Muscle layer of colon (tissue), 2 donors: ENCODE data around the gene NPAS2.

ENCODE experiments used
- H3K27ac ChIP-seq: one replicate; pipeline ENCODE4 v1.7.0; 2013; ENCODE audit warnings: low read depth, mild to moderate bottlenecking, low read length, moderate library complexity
- H3K27me3 ChIP-seq, 2 donors: one replicate each; pipeline ENCODE4 v1.7.0; 2013; ENCODE audit warnings: low read length in 2 of 2, mild to moderate bottlenecking in 2 of 2; ENCODE audit not compliant: insufficient read depth in 2 of 2, control insufficient read depth in 1 of 2
- H3K36me3 ChIP-seq: one replicate; pipeline ENCODE4 v1.7.0; 2013; ENCODE audit warnings: mild to moderate bottlenecking, low read length; ENCODE audit not compliant: insufficient read depth
- H3K4me1 ChIP-seq: one replicate; pipeline ENCODE4 v1.7.0; 2013; ENCODE audit warnings: mild to moderate bottlenecking, low read length; ENCODE audit not compliant: insufficient read depth
- H3K4me3 ChIP-seq, 2 donors: one replicate each; pipeline ENCODE4 v1.7.0; 2013; ENCODE audit warnings: low read length in 2 of 2, low read depth in 1 of 2, mild to moderate bottlenecking in 1 of 2, moderate library complexity in 1 of 2
- H3K9ac ChIP-seq: one replicate; pipeline ENCODE4 v1.7.0; 2013; ENCODE audit warnings: low read length
- H3K9me3 ChIP-seq: one replicate; pipeline ENCODE4 v1.7.0; 2013; ENCODE audit warnings: mild to moderate bottlenecking, low read length
- donor health status: abdominal sarcoma.
- donor health status: Adenocarcinoma of cecum.

The NPAS2 gene

DNA sequence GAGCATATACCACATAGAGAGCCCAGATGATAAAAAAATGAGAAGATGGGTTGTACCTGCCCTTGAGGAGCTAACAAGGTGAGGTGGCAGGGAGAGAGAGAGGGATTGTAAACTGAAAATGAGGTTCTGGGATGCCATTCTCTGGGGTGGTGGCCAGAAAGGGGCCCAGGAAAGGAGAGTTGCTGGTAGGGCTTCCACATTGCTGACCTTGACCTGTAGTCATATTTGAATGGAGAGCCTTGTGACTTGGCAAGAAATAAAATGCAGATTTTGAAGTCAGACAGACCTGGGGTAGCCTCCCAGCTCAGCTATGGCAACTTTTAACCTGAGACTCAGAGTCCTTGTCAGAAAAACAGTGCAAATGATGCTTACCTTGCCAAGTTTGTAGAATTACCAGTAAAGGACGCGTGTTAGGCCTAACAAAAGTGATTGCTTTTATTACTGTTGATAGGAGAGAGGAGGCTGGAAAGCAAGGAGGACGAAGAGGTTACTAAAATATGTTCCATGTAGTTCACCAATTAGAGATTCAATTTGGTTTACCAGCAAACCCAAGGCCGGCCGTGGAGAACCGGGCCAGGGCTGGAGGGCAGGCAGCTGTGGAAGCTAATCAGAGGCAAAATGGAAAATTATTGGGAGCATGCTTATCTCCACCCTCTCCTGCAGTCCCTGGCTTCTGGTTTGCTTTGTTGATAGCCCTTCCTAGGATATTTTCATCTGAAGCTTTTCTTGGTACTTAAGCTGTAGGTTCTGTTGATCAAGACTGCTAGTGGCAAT is 3.9 kb downstream of the NPAS2 start:
- Histone ChIP-seq H3K27me3 (no peaks in the 10 kb centered on the region), H3K9me3 (no peaks in the 10 kb centered on the region), H3K27ac (no peak overlapping the region), H3K4me3 (no peak overlapping the region), H3K9ac (no peak overlapping the region), H3K36me3 (no peaks in the 10 kb centered on the region), H3K4me1 (peaks cover 5% of the 10 kb centered on the region)

DNA sequence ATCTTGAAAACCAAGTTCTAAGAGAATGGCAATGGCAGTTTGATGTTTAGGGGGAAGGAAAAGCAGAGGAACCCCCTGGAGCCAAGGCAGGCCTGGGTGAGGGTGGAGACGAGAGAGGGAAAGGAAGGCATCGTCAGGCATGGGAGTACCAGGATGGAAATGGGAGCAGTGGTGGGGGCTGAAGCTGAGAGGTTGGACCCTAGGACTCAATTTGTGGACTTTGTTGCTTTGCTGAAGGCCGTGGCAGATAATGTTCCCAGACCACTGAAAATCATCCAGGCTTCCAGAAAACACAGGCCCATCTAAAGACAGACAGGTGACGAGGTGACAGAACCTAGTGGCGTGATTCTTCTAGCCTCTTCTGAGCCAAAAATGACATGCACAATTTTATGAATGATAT is 4.9 kb downstream of the NPAS2 start:
- H3K9ac ChIP-seq = no peak overlapping the region
- no peaks in the 10 kb centered on the region for H3K9me3 ChIP-seq
- no peak overlapping the region for H3K27ac ChIP-seq
- H3K4me3 ChIP-seq = no peak overlapping the region
- no peaks in the 10 kb centered on the region for H3K27me3 ChIP-seq
- H3K4me1 ChIP-seq = peaks cover 5% of the 10 kb centered on the region
- H3K36me3 ChIP-seq = no peaks in the 10 kb centered on the region

- Histone ChIP-seq H3K27me3 (no peaks in the 10 kb centered on the region), H3K36me3 (no peaks in the 10 kb centered on the region), H3K9me3 (no peaks in the 10 kb centered on the region), H3K4me1 (peaks cover 7% of the 10 kb centered on the region), H3K4me3 (no peak overlapping the region), H3K9ac (no peak overlapping the region), H3K27ac (no peak overlapping the region)
Measured at GRCh38 chr2:100826494-100826893, 6.6 kb downstream of the NPAS2 start.

DNA sequence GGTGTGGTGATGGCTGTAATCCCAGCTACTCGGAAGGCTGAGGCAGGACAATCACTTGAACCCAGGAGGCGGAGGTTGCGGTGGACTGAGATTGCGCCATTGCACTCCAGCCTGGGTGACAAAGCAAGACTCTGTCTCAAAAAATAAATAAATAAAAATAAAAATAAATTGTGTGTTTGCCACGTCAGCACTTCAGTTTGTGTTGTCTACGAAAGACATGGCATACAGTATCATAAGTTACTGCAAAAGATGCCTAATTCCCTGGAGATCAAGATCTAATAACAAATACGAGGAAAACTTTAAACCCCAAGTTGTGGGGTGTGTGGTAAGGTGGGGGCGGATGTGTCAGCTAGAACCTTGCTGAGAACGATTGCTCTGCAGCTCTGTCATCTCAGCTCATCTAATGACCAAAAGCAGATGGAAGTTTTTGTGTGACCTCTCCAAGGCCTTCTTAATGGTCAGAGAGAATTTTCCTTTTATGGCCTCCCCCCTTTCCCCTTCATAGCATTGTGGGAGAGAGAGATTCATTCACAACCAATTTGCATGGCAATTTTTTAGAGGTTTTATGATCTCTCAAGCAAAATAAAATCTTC is 11.3 kb downstream of the NPAS2 start:
- H3K27me3 ChIP-seq = no peaks in the 10 kb centered on the region
- H3K9me3 ChIP-seq = no peaks in the 10 kb centered on the region
- peaks cover 25% of the 10 kb centered on the region for H3K4me1 ChIP-seq
- no peak overlapping the region for H3K4me3 ChIP-seq
- H3K9ac ChIP-seq = no peak overlapping the region
- no peak overlapping the region for H3K27ac ChIP-seq
- no peaks in the 10 kb centered on the region for H3K36me3 ChIP-seq

DNA sequence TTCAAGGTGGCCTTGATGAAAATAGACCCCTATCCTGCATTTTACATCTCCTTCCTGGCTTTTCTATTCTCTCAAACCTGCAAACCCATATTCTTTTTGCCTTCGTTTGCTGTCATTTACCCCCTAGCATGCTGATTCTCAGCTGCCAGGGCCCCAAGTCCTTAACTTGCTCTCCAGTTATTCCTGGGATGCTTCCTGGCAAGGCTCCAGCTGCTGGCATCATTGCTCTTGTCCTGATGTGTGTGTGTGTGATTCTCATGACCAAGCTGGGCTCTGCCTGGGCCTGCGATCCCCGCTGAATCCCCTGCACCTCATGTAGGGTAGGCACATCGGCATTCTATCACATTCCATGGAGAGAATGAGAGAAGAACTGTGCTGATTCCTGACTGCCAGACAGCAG is 11.9 kb downstream of the NPAS2 start:
- Histone ChIP-seq H3K27ac (no peak overlapping the region), H3K36me3 (no peaks in the 10 kb centered on the region), H3K9ac (no peak overlapping the region), H3K9me3 (no peaks in the 10 kb centered on the region), H3K27me3 (no peaks in the 10 kb centered on the region), H3K4me1 (peaks cover 25% of the 10 kb centered on the region), H3K4me3 (no peak overlapping the region)

- Histone ChIP-seq H3K4me1 (peaks cover 25% of the 10 kb centered on the region), H3K27me3 (no peaks in the 10 kb centered on the region), H3K9ac (no peak overlapping the region), H3K9me3 (no peaks in the 10 kb centered on the region), H3K27ac (no peak overlapping the region), H3K36me3 (no peaks in the 10 kb centered on the region), H3K4me3 (no peak overlapping the region)
Measured at GRCh38 chr2:100832885-100833284, 12.9 kb downstream of the NPAS2 start.

DNA sequence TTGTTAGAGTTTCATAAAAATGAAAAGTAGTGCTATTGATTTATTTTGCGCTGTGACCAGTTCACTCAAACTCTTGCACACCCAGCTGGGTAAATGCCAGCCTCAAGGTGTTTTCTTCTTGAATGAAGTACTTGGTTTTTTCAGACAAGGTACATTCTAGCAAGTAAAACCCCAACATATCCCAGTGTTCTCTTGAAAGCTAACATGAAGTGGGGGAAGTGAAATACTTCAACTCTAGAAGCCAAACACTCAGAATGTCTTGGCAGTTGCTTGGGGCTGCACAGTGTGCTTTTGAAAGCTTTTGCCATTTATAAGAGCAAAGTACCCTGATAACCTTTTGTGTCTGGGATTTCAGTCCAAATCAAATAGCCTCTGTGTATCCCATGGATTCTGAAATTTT is 13.4 kb downstream of the NPAS2 start:
- Histone ChIP-seq H3K27me3 (no peaks in the 10 kb centered on the region), H3K9me3 (no peaks in the 10 kb centered on the region), H3K4me1 (peaks cover 25% of the 10 kb centered on the region), H3K36me3 (no peaks in the 10 kb centered on the region), H3K4me3 (no peak overlapping the region), H3K27ac (no peak overlapping the region), H3K9ac (no peak overlapping the region)

DNA sequence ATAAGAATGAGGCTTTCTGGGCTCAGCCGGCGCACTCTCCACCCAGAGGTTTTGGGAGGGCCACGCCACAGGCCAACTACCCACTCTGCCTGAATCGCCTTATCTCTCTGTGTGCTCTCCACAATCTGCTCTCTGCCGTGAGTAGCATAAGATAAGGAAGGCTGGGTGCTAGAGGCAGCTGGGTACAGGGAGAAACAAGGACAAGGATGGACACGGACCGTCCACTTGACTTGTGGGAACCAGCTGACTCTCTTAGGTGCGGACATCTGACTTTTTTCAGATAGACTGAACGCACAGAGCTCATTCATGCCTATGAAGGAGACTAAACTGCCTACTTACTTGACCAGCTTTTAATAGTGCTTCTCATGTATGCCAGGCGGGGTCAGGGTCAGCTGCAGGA is 14.3 kb downstream of the NPAS2 start:
- H3K36me3 ChIP-seq = no peaks in the 10 kb centered on the region
- H3K27ac ChIP-seq = no peak overlapping the region
- H3K27me3 ChIP-seq = no peaks in the 10 kb centered on the region
- no peak overlapping the region for H3K4me3 ChIP-seq
- H3K9me3 ChIP-seq = no peaks in the 10 kb centered on the region
- no peak overlapping the region for H3K9ac ChIP-seq
- H3K4me1 ChIP-seq = peaks cover 25% of the 10 kb centered on the region

DNA sequence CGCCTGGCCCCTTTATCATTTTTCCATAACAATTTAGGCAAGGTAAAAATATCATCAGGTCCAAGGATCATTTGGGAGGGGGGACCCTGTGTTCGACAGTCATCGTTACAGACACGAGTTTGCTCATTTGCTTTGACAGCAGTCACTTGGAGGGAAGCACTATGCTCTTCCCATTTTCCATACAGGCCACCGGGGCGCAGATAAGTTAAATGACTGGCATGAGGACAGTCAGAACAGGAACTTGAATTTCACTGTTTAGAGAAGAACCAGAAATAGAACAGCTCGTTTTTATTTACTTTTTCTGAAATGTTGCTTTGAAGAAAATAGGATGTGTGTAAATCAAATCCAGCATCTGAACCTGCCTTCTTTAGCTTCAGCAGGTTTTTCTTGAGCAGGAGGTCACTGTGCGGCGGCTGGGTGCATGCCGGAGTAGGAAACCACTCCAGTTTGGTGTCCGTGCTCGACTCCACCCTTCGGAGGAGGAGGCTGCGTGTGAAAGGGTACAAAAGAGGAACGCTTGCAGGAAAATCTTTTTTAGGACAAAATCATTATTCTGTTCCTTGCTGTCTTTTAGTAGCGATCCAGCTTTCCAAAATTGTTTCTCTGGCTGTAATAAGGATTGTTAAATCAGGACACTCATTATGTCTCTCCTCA is 15.2 kb downstream of the NPAS2 start:
- H3K9ac ChIP-seq = no peak overlapping the region
- H3K36me3 ChIP-seq = no peaks in the 10 kb centered on the region
- no peak overlapping the region for H3K27ac ChIP-seq
- H3K9me3 ChIP-seq = no peaks in the 10 kb centered on the region
- peaks cover 25% of the 10 kb centered on the region for H3K4me1 ChIP-seq
- no peaks in the 10 kb centered on the region for H3K27me3 ChIP-seq
- H3K4me3 ChIP-seq = no peak overlapping the region

GRCh38 chr2:100840519-100840918 is 20.6 kb downstream of the NPAS2 start:
- H3K27ac ChIP-seq = no peak overlapping the region
- H3K9me3 ChIP-seq = no peaks in the 10 kb centered on the region
- no peak overlapping the region for H3K9ac ChIP-seq
- no peaks in the 10 kb centered on the region for H3K36me3 ChIP-seq
- no peaks in the 10 kb centered on the region for H3K27me3 ChIP-seq
- no peak overlapping the region for H3K4me3 ChIP-seq
- peaks cover 3% of the 10 kb centered on the region for H3K4me1 ChIP-seq

- H3K9ac ChIP-seq = no peak overlapping the region
- H3K4me1 ChIP-seq = peaks cover 8% of the 10 kb centered on the region
Measured at GRCh38 chr2:100842241-100842922, 22.4 kb downstream of the NPAS2 start.

More at GRCh38 chr2:100842241-100842922, 22.4 kb downstream of the NPAS2 start:
- no peaks in the 10 kb centered on the region for H3K27me3 ChIP-seq
- no peak overlapping the region for H3K27ac ChIP-seq
- H3K36me3 ChIP-seq = no peaks in the 10 kb centered on the region
- H3K4me3 ChIP-seq = no peak overlapping the region
- H3K9me3 ChIP-seq = no peaks in the 10 kb centered on the region
